ENCODE results near the gene TWIST2.

TWIST2 gene

GRCh38 chr2:238881353-238882081, 33.6 kb downstream of the TWIST2 start:
- H3K4me3 ChIP-seq (ENCODE audit: low read depth, low read length): no peak overlapping the region
- no peak for TF ChIP-seq CTCF (IDR thresholded peaks at IDR 0.05; ENCODE audit: insufficient read depth, low read depth, low read length, missing control alignments)
- no peak for DNase-seq (ENCODE audit: low read depth)

GRCh38 chr2:238882082-238882755, 34.3 kb downstream of the TWIST2 start:
- no peak for DNase-seq (ENCODE audit: low read depth)

GRCh38 chr2:238883421-238883901, 35.6 kb downstream of the TWIST2 start:
- no peak for TF ChIP-seq CTCF (IDR thresholded peaks at IDR 0.05; ENCODE audit: insufficient read depth, low read depth, low read length, missing control alignments)
- no peak for DNase-seq (ENCODE audit: low read depth)
- no peak overlapping the region for H3K4me3 ChIP-seq (ENCODE audit: low read depth, low read length)

More at GRCh38 chr2:238882082-238882755, 34.3 kb downstream of the TWIST2 start:
- no peak overlapping the region for H3K4me3 ChIP-seq (ENCODE audit: low read depth, low read length)
- no peak for TF ChIP-seq CTCF (IDR thresholded peaks at IDR 0.05; ENCODE audit: insufficient read depth, low read depth, low read length, missing control alignments)

- TF ChIP-seq CTCF (IDR thresholded peaks at IDR 0.05; ENCODE audit: insufficient read depth, low read depth, low read length, missing control alignments): no peak
- no peak for DNase-seq (ENCODE audit: low read depth)
- H3K4me3 ChIP-seq (ENCODE audit: low read depth, low read length): no peak overlapping the region
These were observed 36.4 kb downstream of the TWIST2 start for GRCh38 chr2:238884122-238884811.

- H3K4me3 ChIP-seq (ENCODE audit: low read depth, low read length): no peak overlapping the region
- no peak for DNase-seq (ENCODE audit: low read depth)
These were observed 37.0 kb downstream of the TWIST2 start for GRCh38 chr2:238884812-238885408.

More at GRCh38 chr2:238884812-238885408, 37.0 kb downstream of the TWIST2 start:
- no peak for TF ChIP-seq CTCF (IDR thresholded peaks at IDR 0.05; ENCODE audit: insufficient read depth, low read depth, low read length, missing control alignments)

All from GM12865 (cell line).